Trophoblast cell (in vitro differentiated cells and primary cell): Measurements from ENCODE around the gene ZNF488.

Source experiments
- DNase-seq, 2 donors: peaks; one replicate each; pipeline ENCODE4 v3.0.0-alpha.2; 2016
- H2AFZ ChIP-seq: 2 replicates; pipeline ENCODE4 v1.6.1; 2013; ENCODE audit warnings: low read length, moderate library complexity, mild to moderate bottlenecking; ENCODE audit not compliant: insufficient read depth, poor library complexity
- H2AK5ac ChIP-seq: 2 replicates; pipeline ENCODE4 v1.6.1; 2013; ENCODE audit warnings: mild to moderate bottlenecking, low read length
- H2BK120ac ChIP-seq: 2 replicates; pipeline ENCODE4 v1.6.1; 2013; ENCODE audit warnings: low read length, mild to moderate bottlenecking, moderate library complexity; ENCODE audit not compliant: insufficient read depth, poor library complexity
- H2BK12ac ChIP-seq: 2 replicates; pipeline ENCODE4 v1.6.1; 2013; ENCODE audit warnings: mild to moderate bottlenecking, low read length, moderate library complexity
- H2BK5ac ChIP-seq: 2 replicates; pipeline ENCODE4 v1.6.1; 2013; ENCODE audit warnings: low read length, low read depth, moderate library complexity, mild to moderate bottlenecking; ENCODE audit not compliant: poor library complexity
- H3K14ac ChIP-seq: 2 replicates; pipeline ENCODE4 v1.6.1; 2013; ENCODE audit warnings: mild to moderate bottlenecking, low read length
- H3K18ac ChIP-seq: 2 replicates; pipeline ENCODE4 v1.6.1; 2013; ENCODE audit warnings: mild to moderate bottlenecking, low read length
- H3K23ac ChIP-seq: 2 replicates; pipeline ENCODE4 v1.6.1; 2013; ENCODE audit warnings: low read length
- H3K27ac ChIP-seq: 2 replicates; pipeline ENCODE4 v1.5.1; 2013; ENCODE audit warnings: low read depth, mild to moderate bottlenecking, inconsistent platforms, low read length, moderate library complexity
- H3K27me3 ChIP-seq: 2 replicates; pipeline ENCODE4 v1.6.1; 2013; ENCODE audit warnings: inconsistent platforms, mild to moderate bottlenecking, low read length, moderate library complexity; ENCODE audit not compliant: insufficient read depth
- H3K36me3 ChIP-seq, 2 experiments: 1 replicate in 1 of 2; 2 replicates in 1 of 2; pipeline ENCODE4 v1.6.1; 2013; ENCODE audit warnings: low read length in 2 of 2, mild to moderate bottlenecking in 2 of 2, moderate library complexity in 1 of 2; ENCODE audit not compliant: insufficient read depth in 2 of 2, control insufficient read depth in 1 of 2
- H3K4ac ChIP-seq: 2 replicates; pipeline ENCODE4 v1.6.1; 2013; ENCODE audit warnings: low read depth, mild to moderate bottlenecking, low read length, moderate library complexity
- H3K4me1 ChIP-seq, 2 experiments: 1 replicate in 1 of 2; 2 replicates in 1 of 2; pipeline ENCODE4 v1.6.1; 2013; ENCODE audit warnings: low read length in 2 of 2, mild to moderate bottlenecking in 2 of 2, moderate library complexity in 1 of 2; ENCODE audit not compliant: insufficient read depth in 2 of 2, control insufficient read depth in 1 of 2
- H3K4me2 ChIP-seq: 2 replicates; pipeline ENCODE4 v1.6.1; 2013; ENCODE audit warnings: inconsistent platforms, mild to moderate bottlenecking, low read length, moderate library complexity
- H3K4me3 ChIP-seq: 2 replicates; pipeline ENCODE4 v1.5.1; 2013; ENCODE audit warnings: mild to moderate bottlenecking, low read depth, low read length, inconsistent platforms
- H3K79me1 ChIP-seq: one replicate; pipeline ENCODE4 v1.6.1; 2013; ENCODE audit warnings: low read length
- H3K79me2 ChIP-seq: 2 replicates; pipeline ENCODE4 v1.6.1; 2013; ENCODE audit warnings: low read length, mild to moderate bottlenecking; ENCODE audit not compliant: control insufficient read depth, insufficient read depth, poor library complexity
- H3K9ac ChIP-seq: 2 replicates; pipeline ENCODE4 v1.6.1; 2013; ENCODE audit warnings: mild to moderate bottlenecking, low read length
- H3K9me3 ChIP-seq: 2 replicates; pipeline ENCODE4 v1.6.1; 2013; ENCODE audit warnings: low read depth, mild to moderate bottlenecking, control low read depth, inconsistent platforms, low read length; ENCODE audit not compliant: insufficient read depth
- H4K12ac ChIP-seq: 2 replicates; pipeline ENCODE4 v1.6.1; 2013; ENCODE audit warnings: low read depth, mild to moderate bottlenecking, low read length, moderate library complexity
- H4K8ac ChIP-seq: 2 replicates; pipeline ENCODE4 v1.6.1; 2013; ENCODE audit warnings: low read depth, mild to moderate bottlenecking, low read length, moderate library complexity
- H4K91ac ChIP-seq: one replicate; pipeline ENCODE4 v1.6.1; 2013; ENCODE audit warnings: low read depth, mild to moderate bottlenecking, low read length, moderate library complexity
- WGBS: extraction: QIAGEN DNeasy Blood & Tissue Kit; methylation state at CpG from one replicate; pipeline ENCODE4 v1.1.7; 2013; ENCODE audit warnings: missing lambda C conversion rate; ENCODE audit not compliant: insufficient read length, insufficient coverage; ENCODE audit errors: extremely low coverage; 5-methylcytosine and 5-hydroxymethylcytosine counted together

Gene ZNF488

DNA sequence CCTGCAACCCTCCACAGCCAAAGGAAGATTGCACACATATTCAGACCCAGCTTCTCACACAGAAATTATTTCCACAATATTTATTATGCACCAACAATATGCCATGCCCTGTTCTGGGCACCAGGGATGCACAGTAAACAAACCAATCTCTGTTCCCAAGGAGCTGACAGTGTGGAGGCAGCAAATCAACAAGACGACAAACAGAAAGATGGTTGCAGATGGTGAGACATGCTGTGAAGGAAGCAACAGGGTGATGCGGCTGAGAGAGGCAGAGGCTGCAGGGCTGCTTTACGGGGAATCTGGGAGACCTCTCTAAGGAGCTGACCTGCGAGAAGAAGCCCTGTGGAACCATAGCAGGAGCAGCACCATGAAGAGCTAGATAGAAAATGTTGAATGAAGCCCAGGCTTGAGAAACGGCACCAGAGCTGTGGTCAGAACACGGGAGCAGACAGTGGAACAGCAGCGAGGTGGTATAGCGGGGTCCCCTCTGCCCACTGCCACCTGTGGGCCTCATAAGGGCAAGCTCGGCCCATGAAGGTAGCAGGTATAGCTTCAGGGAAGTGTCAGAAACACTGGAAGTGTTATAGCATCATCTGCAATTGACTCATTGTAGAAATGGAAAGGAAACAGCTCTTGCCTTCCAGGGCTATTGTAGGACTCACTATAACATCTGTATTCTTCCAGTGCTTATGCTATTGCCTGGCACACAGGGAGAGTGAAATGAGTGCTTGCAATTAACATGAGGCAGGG, 18.5 kb downstream of the ZNF488 start:
- no peak overlapping the region for H2AK5ac ChIP-seq
- no peak overlapping the region for H4K8ac ChIP-seq
- no peak overlapping the region for H3K27ac ChIP-seq
- H3K9me3 ChIP-seq, result no peaks in the 10 kb centered on the region
- no peak overlapping the region for H2BK120ac ChIP-seq
- DNase-seq, result no peak
- H3K4ac ChIP-seq, result no peak overlapping the region
- no peaks in the 10 kb centered on the region for H3K36me3 ChIP-seq
- no peak overlapping the region for H2AFZ ChIP-seq
- no peak overlapping the region for H3K18ac ChIP-seq
- no peak overlapping the region for H3K14ac ChIP-seq
- no peak overlapping the region for H3K4me2 ChIP-seq
- no peak overlapping the region for H2BK12ac ChIP-seq
- H3K79me2 ChIP-seq, result no peaks in the 10 kb centered on the region
- H3K4me3 ChIP-seq, result no peak overlapping the region
- H4K91ac ChIP-seq, result no peak overlapping the region
- H3K9ac ChIP-seq, result no peak overlapping the region
- no peaks in the 10 kb centered on the region for H3K4me1 ChIP-seq
- H3K27me3 ChIP-seq, result no peaks in the 10 kb centered on the region
- no peak overlapping the region for H3K23ac ChIP-seq
- H3K79me1 ChIP-seq, result no peaks in the 10 kb centered on the region
- no peak overlapping the region for H4K12ac ChIP-seq
- H2BK5ac ChIP-seq, result no peak overlapping the region
- WGBS, result no CpG with 5 or more reads among the region's 9 CpGs

GRCh38 chr10:47364911-47365310, 19.2 kb downstream of the ZNF488 start:
- no peaks in the 10 kb centered on the region for H3K27me3 ChIP-seq
- H3K14ac ChIP-seq, result no peak overlapping the region
- no peaks in the 10 kb centered on the region for H3K9me3 ChIP-seq
- no peak overlapping the region for H2AFZ ChIP-seq
- H3K36me3 ChIP-seq, result no peaks in the 10 kb centered on the region
- H3K4me1 ChIP-seq, result peaks cover 0 to 3% of the 10 kb centered on the region in 2 experiments
- H3K79me2 ChIP-seq, result peaks cover 1% of the 10 kb centered on the region
- H4K91ac ChIP-seq, result no peak overlapping the region
- no peak overlapping the region for H3K4ac ChIP-seq
- H3K4me3 ChIP-seq, result no peak overlapping the region
- no peak overlapping the region for H3K9ac ChIP-seq
- no peak overlapping the region for H4K8ac ChIP-seq
- H3K18ac ChIP-seq, result no peak overlapping the region
- H2BK5ac ChIP-seq, result no peak overlapping the region
- H2BK120ac ChIP-seq, result no peak overlapping the region
- H3K23ac ChIP-seq, result no peak overlapping the region
- no peak overlapping the region for H2BK12ac ChIP-seq
- H3K79me1 ChIP-seq, result no peaks in the 10 kb centered on the region
- H4K12ac ChIP-seq, result no peak overlapping the region
- no peak for DNase-seq
- no CpG with 5 or more reads among the region's 6 CpGs for WGBS
- H3K4me2 ChIP-seq, result no peak overlapping the region
- H2AK5ac ChIP-seq, result no peak overlapping the region
- no peak overlapping the region for H3K27ac ChIP-seq

DNA sequence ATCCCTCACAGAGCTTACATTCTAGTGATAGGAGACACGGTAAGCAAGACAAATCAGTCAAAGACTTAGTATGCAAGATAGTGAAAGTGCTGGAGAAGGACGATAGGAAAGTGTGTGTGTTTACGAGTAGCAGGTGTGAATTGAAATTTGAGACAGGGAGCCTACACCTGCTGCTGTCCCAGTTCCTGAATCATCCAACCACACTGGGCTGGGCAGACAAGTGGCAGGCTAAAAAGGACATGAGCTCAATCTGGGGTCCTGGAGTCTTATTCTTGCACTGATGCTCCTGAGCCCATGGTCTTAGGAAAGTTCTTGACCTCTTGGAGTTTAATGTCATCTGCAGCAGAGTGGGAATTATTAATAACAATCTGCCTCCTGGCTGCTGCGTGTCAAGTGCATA, 19.7 kb downstream of the ZNF488 start:
- H2BK120ac ChIP-seq, result no peak overlapping the region
- no peak overlapping the region for H2BK12ac ChIP-seq
- no peak overlapping the region for H3K4me2 ChIP-seq
- no peak overlapping the region for H4K12ac ChIP-seq
- H3K4ac ChIP-seq, result no peak overlapping the region
- no peak overlapping the region for H3K27ac ChIP-seq
- no peak overlapping the region for H4K91ac ChIP-seq
- H3K14ac ChIP-seq, result no peak overlapping the region
- no peaks in the 10 kb centered on the region for H3K9me3 ChIP-seq
- no peak overlapping the region for H3K9ac ChIP-seq
- H3K79me1 ChIP-seq, result no peaks in the 10 kb centered on the region
- H3K23ac ChIP-seq, result no peak overlapping the region
- H2AK5ac ChIP-seq, result no peak overlapping the region
- H2AFZ ChIP-seq, result no peak overlapping the region
- no peak overlapping the region for H3K4me3 ChIP-seq
- no peak overlapping the region for H2BK5ac ChIP-seq
- no CpG with 5 or more reads among the region's 4 CpGs for WGBS
- peaks cover 0 to 3% of the 10 kb centered on the region in 2 experiments for H3K4me1 ChIP-seq
- H3K18ac ChIP-seq, result no peak overlapping the region
- DNase-seq, result no peak
- H3K36me3 ChIP-seq, result no peaks in the 10 kb centered on the region
- peaks cover 1% of the 10 kb centered on the region for H3K79me2 ChIP-seq
- H3K27me3 ChIP-seq, result no peaks in the 10 kb centered on the region
- no peak overlapping the region for H4K8ac ChIP-seq

- Histone ChIP-seq H2AK5ac (no peak overlapping the region), H3K4me3 (no peak overlapping the region), H4K12ac (no peak overlapping the region), H3K36me3 (no peaks in the 10 kb centered on the region), H3K9me3 (no peaks in the 10 kb centered on the region), H3K9ac (no peak overlapping the region), H4K91ac (no peak overlapping the region), H2BK120ac (no peak overlapping the region), H3K4ac (no peak overlapping the region), H3K14ac (no peak overlapping the region), H3K27ac (no peak overlapping the region), H2AFZ (no peak overlapping the region), H3K4me2 (no peak overlapping the region), H3K18ac (no peak overlapping the region), H3K23ac (no peak overlapping the region), H2BK5ac (no peak overlapping the region), H3K4me1 (peaks cover 0 to 3% of the 10 kb centered on the region in 2 experiments), H3K27me3 (no peaks in the 10 kb centered on the region), H3K79me2 (peaks cover 1% of the 10 kb centered on the region), H4K8ac (no peak overlapping the region), H3K79me1 (no peaks in the 10 kb centered on the region), H2BK12ac (no peak overlapping the region)
- no CpG with 5 or more reads among the region's 3 CpGs for WGBS
- no peak for DNase-seq
These were observed 20.3 kb downstream of the ZNF488 start for GRCh38 chr10:47363781-47364180.
